Mesendoderm (in vitro differentiated cells): ENCODE results near the gene BMPER.

Source experiments
- DNase-seq: peaks from one replicate; pipeline ENCODE4 v3.0.0; 2013
- H2AK5ac ChIP-seq: 2 replicates; pipeline ENCODE4 v1.6.1; 2013; ENCODE audit warnings: low read length, inconsistent platforms
- H2BK120ac ChIP-seq: 2 replicates; pipeline ENCODE4 v1.6.1; 2013; ENCODE audit warnings: low read depth, mild to moderate bottlenecking, low read length, moderate library complexity, mixed read lengths
- H2BK15ac ChIP-seq: replicated peaks from 2 replicates; pipeline ENCODE4 v1.6.1; 2013; ENCODE audit warnings: low read depth, mild to moderate bottlenecking, moderate library complexity
- H2BK5ac ChIP-seq: 2 replicates; pipeline ENCODE4 v1.6.1; 2013; ENCODE audit warnings: low read length, inconsistent platforms
- H3K18ac ChIP-seq: 2 replicates; pipeline ENCODE4 v1.6.1; 2013; ENCODE audit warnings: mild to moderate bottlenecking, low read length, mixed read lengths
- H3K23ac ChIP-seq: one replicate; pipeline ENCODE4 v1.6.1; 2013; ENCODE audit warnings: low read length
- H3K27ac ChIP-seq: 2 replicates; pipeline ENCODE4 v1.5.1; 2013; ENCODE audit warnings: low read depth, mild to moderate bottlenecking, inconsistent platforms, low read length, moderate library complexity
- H3K27me3 ChIP-seq: 2 replicates; pipeline ENCODE4 v1.6.1; 2013; ENCODE audit warnings: low read length, control low read depth, mild to moderate bottlenecking, inconsistent platforms; ENCODE audit not compliant: insufficient read depth, poor library complexity
- H3K36me3 ChIP-seq: 2 replicates; pipeline ENCODE4 v1.6.1; 2013; ENCODE audit warnings: low read length, inconsistent platforms; ENCODE audit not compliant: control insufficient read depth, insufficient read depth
- H3K4ac ChIP-seq: one replicate; pipeline ENCODE4 v1.6.1; 2013; ENCODE audit warnings: low read depth, mild to moderate bottlenecking, low read length, moderate library complexity
- H3K4me1 ChIP-seq: 2 replicates; pipeline ENCODE4 v1.6.1; 2013; ENCODE audit warnings: low read depth, low read length, inconsistent platforms; ENCODE audit not compliant: control insufficient read depth
- H3K4me2 ChIP-seq: 2 replicates; pipeline ENCODE4 v1.6.1; 2013; ENCODE audit warnings: low read length
- H3K4me3 ChIP-seq: 2 replicates; pipeline ENCODE4 v1.5.1; 2013; ENCODE audit warnings: mild to moderate bottlenecking, low read length
- H3K56ac ChIP-seq: one replicate; pipeline ENCODE4 v1.6.1; 2013; ENCODE audit warnings: low read length
- H3K79me1 ChIP-seq: 2 replicates; pipeline ENCODE4 v1.6.1; 2013; ENCODE audit warnings: low read length, inconsistent platforms
- H3K79me2 ChIP-seq: 2 replicates; pipeline ENCODE4 v1.6.1; 2013; ENCODE audit warnings: mild to moderate bottlenecking, low read length; ENCODE audit not compliant: control insufficient read depth, insufficient read depth
- H3K9ac ChIP-seq: 2 replicates; pipeline ENCODE4 v1.6.1; 2013; ENCODE audit warnings: low read length, inconsistent platforms
- H4K5ac ChIP-seq: one replicate; pipeline ENCODE4 v1.6.1; 2013; ENCODE audit warnings: low read length
- H4K8ac ChIP-seq: one replicate; pipeline ENCODE4 v1.6.1; 2013; ENCODE audit warnings: low read depth, mild to moderate bottlenecking, control low read depth, low read length, moderate library complexity
- WGBS: extraction: QIAGEN DNeasy Blood & Tissue Kit; methylation state at CpG from one replicate; pipeline ENCODE4 v1.1.7; 2013; ENCODE audit warnings: low lambda C conversion rate, missing lambda C conversion rate; ENCODE audit not compliant: insufficient coverage; ENCODE audit errors: extremely low coverage; 5-methylcytosine and 5-hydroxymethylcytosine counted together

Gene BMPER

DNA sequence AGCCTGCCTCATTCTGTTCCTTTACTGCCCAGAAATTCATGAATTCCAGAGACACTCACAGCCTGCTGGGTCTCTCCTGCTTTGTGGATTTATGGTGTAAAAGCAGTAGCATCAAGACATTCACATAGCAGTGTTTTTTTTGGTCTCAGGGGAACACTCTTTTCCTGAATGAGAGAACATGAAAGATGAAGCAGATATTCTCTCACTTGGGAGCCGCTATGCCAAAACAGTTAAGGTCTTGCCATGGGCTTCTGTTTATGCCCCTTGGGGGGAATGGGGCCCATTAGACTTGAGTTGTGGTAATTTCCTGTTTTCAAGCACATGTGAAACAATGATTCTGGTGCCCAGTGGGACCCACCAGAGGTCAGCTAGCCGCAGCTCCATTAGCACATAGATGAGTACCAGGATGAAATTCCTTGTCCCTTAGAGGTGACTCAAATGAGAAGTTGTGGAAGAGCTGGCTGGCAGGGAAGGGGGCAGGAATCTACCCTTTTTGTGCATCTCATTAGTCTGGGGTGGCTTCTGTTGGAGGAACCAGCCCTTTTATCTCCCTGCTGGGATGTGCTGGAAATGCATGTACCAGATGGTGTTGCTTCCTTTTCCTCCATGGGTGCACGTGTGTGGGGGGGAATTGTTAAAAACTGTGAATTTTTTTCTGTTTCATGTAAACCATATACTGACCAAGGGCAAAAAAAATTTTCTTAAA is 13.3 kb downstream of the BMPER start:
- no peak overlapping the region for H3K56ac ChIP-seq
- H2BK120ac ChIP-seq, result no peak overlapping the region
- no peak overlapping the region for H4K8ac ChIP-seq
- H3K4me1 ChIP-seq, result peaks cover 7% of the 10 kb centered on the region
- no peak overlapping the region for H4K5ac ChIP-seq
- peak overlapping the region; percentile 32 for H3K18ac ChIP-seq
- H3K79me1 ChIP-seq, result peaks cover 3% of the 10 kb centered on the region
- DNase-seq, result peak; percentile 85
- no peak overlapping the region for H2AK5ac ChIP-seq
- H3K23ac ChIP-seq, result no peak overlapping the region
- no peaks in the 10 kb centered on the region for H3K79me2 ChIP-seq
- H2BK5ac ChIP-seq, result no peak overlapping the region
- H3K27me3 ChIP-seq, result no peaks in the 10 kb centered on the region
- H3K4me2 ChIP-seq, result no peak overlapping the region
- peak overlapping the region; percentile 45 for H3K27ac ChIP-seq
- H3K9ac ChIP-seq, result no peak overlapping the region
- no peak overlapping the region for H3K4ac ChIP-seq
- no peak overlapping the region for H3K4me3 ChIP-seq
- H3K36me3 ChIP-seq, result peaks cover 2% of the 10 kb centered on the region
- WGBS, result no CpG with 5 or more reads among the region's 3 CpGs
- H2BK15ac ChIP-seq, result no peak overlapping the region

DNA sequence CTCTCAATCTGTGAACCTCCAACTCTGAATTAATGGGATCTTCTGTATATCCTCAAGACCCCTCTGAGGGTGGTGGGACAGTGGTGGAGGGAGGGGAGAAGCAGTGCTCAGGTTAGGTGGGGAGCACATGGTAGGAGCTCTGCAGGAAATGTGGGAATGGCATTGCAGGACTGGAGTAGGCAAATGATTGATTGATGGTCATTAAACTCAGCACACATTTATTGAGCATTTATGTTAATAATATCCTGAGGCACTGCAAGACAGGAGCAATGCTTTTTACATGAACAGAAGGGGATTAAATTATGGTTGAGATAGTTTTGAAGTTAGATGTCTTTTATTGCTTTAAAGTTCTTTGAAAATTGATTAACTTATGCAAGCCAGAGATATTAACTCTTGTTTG is 14.1 kb downstream of the BMPER start:
- Histone ChIP-seq H4K5ac (no peak overlapping the region), H4K8ac (no peak overlapping the region), H3K9ac (no peak overlapping the region), H2BK5ac (no peak overlapping the region), H2BK120ac (no peak overlapping the region), H2AK5ac (no peak overlapping the region), H2BK15ac (no peak overlapping the region), H3K4me2 (no peak overlapping the region), H3K27ac (no peak overlapping the region), H3K79me2 (no peaks in the 10 kb centered on the region), H3K4me1 (peaks cover 7% of the 10 kb centered on the region), H3K23ac (no peak overlapping the region), H3K27me3 (no peaks in the 10 kb centered on the region), H3K36me3 (peaks cover 2% of the 10 kb centered on the region), H3K79me1 (peaks cover 3% of the 10 kb centered on the region), H3K4ac (no peak overlapping the region), H3K18ac (no peak overlapping the region), H3K56ac (no peak overlapping the region), H3K4me3 (no peak overlapping the region)
- DNase-seq, result no peak

DNA sequence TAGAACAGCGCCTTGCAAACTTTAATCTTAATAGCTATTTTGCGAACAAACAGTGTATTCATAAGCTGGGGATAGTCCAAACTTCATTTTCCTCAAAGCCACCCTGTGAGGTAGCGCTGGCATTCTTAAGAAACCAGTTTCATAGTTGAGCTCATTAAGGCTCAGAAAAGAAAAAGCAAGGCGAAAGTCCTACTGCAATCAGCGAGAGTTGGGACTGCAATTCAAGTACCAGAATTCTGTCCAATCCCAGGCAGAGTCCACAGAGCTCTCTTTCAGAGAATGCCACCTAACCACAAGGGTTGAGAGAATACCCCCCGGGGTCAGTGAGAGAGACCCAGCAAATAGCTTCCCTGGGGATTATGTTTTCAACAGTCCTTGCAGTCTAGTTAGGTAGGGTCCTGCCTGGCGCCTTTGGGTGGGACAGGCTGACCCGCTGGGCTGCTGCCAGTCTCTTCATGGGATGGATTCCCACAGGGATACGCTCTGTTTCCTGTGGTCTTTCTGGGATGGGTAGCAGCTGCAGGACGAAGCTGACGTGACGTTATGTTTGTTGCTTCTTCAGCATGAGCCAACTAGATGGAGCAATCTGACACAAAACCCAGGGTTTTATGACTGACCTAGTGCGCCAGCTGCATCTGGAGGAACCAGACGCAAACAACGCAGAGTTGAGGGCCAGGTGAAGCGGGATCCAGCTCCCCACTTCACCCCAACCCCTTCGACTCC is 16.0 kb downstream of the BMPER start:
- Histone ChIP-seq H3K79me2 (no peaks in the 10 kb centered on the region), H3K4me3 (no peak overlapping the region), H3K56ac (no peak overlapping the region), H3K4ac (no peak overlapping the region), H2BK15ac (no peak overlapping the region), H4K5ac (no peak overlapping the region), H3K36me3 (no peaks in the 10 kb centered on the region), H3K23ac (no peak overlapping the region), H3K9ac (no peak overlapping the region), H3K4me2 (no peak overlapping the region), H3K18ac (no peak overlapping the region), H3K27me3 (no peaks in the 10 kb centered on the region), H3K4me1 (peaks cover 7% of the 10 kb centered on the region), H3K27ac (no peak overlapping the region), H2AK5ac (no peak overlapping the region), H3K79me1 (peaks cover 5% of the 10 kb centered on the region), H4K8ac (no peak overlapping the region), H2BK120ac (no peak overlapping the region), H2BK5ac (no peak overlapping the region)
- DNase-seq, result no peak
- WGBS, result no CpG with 5 or more reads among the region's 17 CpGs

DNA sequence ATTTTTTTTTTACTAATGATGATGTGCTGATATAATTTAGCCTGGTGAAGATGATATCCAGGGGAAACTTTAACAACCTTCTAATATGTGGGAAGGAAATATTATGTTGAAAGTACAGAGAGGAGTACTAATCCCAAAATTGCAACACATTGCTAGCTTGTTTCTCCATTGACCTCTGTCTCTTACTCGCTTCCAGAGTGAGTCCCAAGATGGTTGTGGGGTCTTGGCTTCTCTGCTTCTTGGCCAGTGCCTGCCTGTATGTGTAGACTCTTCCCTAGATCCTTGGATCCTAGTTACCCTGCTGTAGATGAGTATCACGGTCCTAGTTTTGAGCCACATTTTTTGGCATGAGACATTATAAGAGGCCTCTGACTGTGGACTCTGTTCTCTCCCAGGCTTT is 17.5 kb downstream of the BMPER start:
- Histone ChIP-seq H3K79me2 (no peaks in the 10 kb centered on the region), H3K4me3 (no peak overlapping the region), H3K23ac (no peak overlapping the region), H3K4ac (no peak overlapping the region), H2AK5ac (no peak overlapping the region), H3K56ac (no peak overlapping the region), H2BK120ac (no peak overlapping the region), H2BK15ac (no peak overlapping the region), H4K5ac (no peak overlapping the region), H3K18ac (no peak overlapping the region), H3K27me3 (no peaks in the 10 kb centered on the region), H3K27ac (no peak overlapping the region), H3K79me1 (peaks cover 5% of the 10 kb centered on the region), H4K8ac (no peak overlapping the region), H2BK5ac (no peak overlapping the region), H3K9ac (no peak overlapping the region), H3K4me2 (no peak overlapping the region), H3K36me3 (no peaks in the 10 kb centered on the region), H3K4me1 (peaks cover 7% of the 10 kb centered on the region)
- WGBS, result no CpG with 5 or more reads among the region's 2 CpGs
- DNase-seq, result no peak

DNA sequence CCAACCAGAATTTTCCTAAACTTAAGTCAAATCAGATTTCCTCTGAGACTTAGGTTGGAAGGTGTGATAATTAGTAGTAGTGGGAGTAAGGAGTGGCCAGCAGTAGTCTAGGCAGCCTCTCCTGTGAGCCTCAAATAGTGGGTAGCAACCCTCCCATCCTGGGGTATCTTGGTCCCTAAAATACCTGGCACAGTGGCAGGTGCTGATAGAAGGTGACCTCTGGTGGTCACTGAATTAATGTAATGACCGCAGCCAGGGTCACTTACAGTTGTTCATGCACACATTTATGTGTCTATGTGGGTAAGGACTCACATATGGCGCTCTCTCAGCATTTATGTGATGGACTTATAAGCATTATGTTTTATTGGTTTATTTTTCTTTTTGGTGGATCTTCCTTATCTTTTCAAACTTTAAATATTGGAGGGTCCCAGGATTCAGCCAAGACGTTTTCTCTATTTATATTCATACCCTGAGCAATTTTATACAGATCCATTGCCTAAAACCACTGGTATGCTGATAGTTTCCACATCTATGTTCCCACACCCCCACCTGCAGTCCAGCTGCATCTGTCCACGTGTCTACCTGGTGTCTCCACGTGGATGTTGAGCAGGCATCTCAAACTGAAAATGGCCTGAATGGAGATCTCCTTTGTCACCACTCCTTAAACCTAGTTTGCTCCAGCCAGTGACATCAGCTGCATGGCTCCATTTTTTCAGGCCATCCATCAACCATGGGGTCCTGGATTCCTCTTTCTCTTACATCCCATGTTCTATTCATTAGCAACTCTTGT is 18.3 kb downstream of the BMPER start:
- DNase-seq, result no peak
- Histone ChIP-seq H3K23ac (no peak overlapping the region), H3K4me3 (no peak overlapping the region), H3K79me1 (peaks cover 6% of the 10 kb centered on the region), H4K5ac (no peak overlapping the region), H3K4me2 (no peak overlapping the region), H3K4ac (no peak overlapping the region), H3K27me3 (no peaks in the 10 kb centered on the region), H3K9ac (no peak overlapping the region), H2BK15ac (no peak overlapping the region), H2BK5ac (no peak overlapping the region), H3K56ac (no peak overlapping the region), H3K27ac (no peak overlapping the region), H3K79me2 (no peaks in the 10 kb centered on the region), H3K36me3 (no peaks in the 10 kb centered on the region), H2BK120ac (no peak overlapping the region), H3K4me1 (peaks cover 5% of the 10 kb centered on the region), H2AK5ac (no peak overlapping the region), H4K8ac (no peak overlapping the region), H3K18ac (no peak overlapping the region)
- whole genome bisulfite sequencing, result no CpG with 5 or more reads among the region's 5 CpGs
